Measurements from ENCODE around the gene ZDHHC23.
A peak's percentile ranks its signal among the peaks of the same experiment; 100 is the strongest.

ZDHHC23 gene, protein sequence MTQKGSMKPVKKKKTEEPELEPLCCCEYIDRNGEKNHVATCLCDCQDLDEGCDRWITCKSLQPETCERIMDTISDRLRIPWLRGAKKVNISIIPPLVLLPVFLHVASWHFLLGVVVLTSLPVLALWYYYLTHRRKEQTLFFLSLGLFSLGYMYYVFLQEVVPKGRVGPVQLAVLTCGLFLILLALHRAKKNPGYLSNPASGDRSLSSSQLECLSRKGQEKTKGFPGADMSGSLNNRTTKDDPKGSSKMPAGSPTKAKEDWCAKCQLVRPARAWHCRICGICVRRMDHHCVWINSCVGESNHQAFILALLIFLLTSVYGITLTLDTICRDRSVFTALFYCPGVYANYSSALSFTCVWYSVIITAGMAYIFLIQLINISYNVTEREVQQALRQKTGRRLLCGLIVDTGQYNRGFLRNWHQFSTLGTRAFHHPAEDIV

DNA sequence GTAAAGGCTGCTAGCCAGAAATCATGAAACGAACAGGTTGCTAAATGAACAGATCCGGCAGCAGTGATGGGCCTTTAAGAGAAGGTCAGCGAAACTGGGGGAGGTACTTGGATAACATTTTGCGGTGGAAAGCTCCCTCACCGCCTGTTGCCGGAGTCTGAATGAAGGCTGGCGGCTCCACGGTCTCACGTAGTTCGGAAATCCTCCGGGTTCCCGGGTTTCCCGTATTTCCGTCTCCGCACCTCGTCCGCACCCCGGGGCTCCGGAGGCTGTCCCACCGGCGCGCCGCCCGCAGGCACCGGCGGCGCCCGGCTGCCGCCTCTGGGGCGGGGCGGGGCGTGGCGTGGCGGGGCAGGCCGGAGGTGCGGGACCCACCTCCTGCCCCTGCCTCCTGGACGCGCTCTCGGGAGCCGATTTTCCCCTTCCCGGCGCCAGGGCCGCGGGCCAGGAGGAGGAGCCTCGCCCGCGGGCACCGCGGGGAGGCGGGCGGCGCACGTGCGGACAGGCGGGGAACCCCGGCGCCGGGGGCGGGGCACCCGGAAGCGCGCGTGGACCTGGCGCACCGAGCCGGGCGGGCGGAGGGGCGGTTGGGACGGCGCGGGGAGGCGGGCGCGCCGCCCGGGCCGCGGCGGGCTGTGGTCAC lies at the start of gene ZDHHC23:
TSS of gene ZDHHC23 (plus strand) at position 642 of the 643 bp plus-strand sequence. CDS start 790 bp downstream, outside the sequence.
- peak; percentile 37 to 43 for DNase-seq (ENCODE audit: low read depth in 2 of 2)

DNA sequence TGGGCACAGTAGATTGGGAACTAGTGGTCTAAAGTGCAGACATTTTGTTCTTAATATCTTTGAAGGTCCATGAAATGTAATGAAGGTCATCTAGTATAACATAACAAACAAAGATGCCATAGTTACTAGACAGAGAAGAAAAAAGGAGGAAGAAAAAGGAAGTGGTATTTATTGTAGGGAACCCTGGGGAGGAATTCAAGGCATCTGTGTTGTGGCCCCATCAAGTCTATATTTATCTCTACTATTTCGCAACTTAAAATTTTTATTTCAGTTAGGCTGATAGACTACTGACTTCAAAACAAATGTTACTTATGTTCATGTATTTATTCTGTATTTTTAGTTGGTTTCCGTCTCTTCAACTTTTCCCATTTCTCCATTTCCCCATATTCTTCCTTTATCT lies 48.9 kb upstream of the ZDHHC23 start:
- DNase-seq (ENCODE audit: low read depth in 2 of 2), result no peak

DNA sequence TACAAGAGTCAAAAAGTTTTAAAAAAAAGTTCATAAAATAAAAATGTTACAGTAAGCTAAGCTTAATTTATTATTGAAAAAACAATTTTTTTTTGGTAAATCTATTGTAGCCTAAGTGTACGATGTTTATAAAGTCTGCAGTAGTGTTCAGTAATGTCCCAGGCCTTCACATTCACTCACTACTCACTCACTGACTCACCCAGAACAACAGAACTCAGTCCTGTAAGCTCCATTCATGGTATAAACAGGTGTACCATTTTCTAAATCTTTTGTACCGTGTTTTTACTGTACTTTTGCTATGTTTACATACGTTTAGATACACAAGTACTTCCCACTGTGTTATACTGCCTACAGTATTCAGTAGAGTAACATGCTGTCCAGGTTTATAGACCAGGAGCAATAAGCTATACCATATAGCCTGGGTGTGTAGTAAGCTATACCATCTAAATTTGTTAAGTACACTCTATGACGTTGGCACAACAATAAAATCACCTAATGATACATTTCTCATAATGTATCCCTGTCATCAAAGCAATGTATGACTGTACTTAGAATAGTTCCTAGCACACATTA lies 41.2 kb upstream of the ZDHHC23 start:
- DNase-seq (ENCODE audit: low read depth in 2 of 2), result no peak

DNA sequence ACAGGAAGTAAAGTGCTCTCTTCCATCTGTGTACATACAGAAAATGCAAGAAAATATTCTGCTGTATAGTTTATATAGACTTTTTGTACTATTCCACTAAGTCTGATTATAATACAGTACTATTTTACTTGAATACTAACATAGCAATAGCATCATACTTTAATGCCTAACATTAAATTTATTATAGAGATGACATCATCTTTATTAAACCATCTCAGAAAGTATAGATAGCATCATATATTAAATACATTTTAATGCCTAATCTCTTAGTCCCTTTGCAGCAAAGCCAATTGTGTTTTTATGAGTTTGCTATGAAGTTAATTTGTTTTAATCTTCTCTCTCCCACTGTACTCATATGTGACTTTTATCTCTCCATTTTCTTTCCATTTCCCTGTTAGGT lies 39.7 kb upstream of the ZDHHC23 start:
- DNase-seq (ENCODE audit: low read depth in 2 of 2), result no peak

DNA sequence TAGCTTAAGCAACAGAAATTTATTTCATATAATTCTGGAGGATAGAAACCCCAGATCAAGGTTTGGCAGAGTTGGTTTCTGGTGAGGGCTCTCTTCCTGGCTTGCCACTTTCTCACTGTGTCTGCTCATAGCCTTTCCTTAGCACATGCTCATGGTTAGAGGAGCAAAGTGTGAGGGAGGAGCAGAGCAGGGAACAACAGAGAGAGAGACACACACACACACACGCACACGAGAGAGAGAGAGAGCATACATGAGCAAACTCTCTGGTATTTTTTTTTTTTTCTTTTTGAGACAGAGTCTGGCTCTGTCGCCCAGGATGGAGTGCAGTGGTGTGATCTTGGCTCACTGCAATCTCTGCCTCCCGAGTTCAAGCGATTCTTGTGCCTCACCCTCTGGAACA lies 36.8 kb upstream of the ZDHHC23 start:
- DNase-seq (ENCODE audit: low read depth in 2 of 2), result no peak

DNA sequence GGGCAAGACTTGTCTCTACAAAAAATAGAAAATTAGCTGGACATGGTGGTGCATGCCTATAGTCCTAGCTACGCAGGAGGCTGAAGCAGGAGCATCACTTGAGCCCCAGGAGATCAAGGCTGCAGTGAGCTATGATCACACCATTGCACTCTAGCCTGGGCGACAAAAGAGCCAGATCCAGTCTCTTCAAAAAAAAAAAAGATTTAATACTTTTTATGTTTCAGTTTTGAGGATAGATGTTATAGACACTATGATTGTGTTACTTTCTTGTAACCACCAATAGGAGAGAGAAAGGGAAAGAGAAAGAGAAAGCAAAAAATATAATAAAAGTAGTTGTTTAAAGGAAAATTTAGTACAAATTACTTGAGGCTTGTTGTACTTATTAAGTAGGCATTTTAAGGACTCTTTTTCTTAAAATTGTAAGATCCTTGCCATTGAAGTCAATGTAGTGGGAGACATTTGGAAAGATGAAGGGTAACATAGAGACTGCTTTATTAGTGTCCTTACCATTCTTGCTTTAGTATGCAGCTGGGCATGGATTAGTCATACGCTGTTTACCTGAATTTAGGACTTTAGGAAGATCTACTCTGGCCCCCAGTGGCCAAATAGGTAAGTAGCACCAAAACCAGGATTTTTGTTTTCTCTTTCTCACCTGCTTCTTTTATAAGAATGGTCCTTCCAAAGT lies 35.1 kb upstream of the ZDHHC23 start:
- no peak for DNase-seq (ENCODE audit: low read depth in 2 of 2)

DNA sequence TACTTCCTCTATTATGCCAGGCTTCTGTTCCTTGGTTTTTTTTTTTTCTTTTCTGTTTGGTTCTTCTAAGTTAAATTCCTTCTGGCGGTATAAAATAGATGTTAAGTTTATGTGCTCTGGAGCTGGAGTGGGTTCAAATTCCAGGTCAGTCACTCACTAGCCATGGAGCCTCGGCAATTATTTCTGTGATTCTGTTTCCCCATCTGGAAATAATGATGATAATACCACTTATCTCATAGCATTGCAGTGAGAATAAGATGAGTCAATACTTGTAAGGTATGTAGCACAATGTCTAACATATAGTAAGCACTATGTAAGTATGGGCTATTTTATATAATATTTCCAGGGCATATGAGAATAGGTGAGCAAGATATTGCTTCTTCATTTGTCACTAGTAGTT lies 33.2 kb upstream of the ZDHHC23 start:
- DNase-seq (ENCODE audit: low read depth in 2 of 2), result no peak

DNA sequence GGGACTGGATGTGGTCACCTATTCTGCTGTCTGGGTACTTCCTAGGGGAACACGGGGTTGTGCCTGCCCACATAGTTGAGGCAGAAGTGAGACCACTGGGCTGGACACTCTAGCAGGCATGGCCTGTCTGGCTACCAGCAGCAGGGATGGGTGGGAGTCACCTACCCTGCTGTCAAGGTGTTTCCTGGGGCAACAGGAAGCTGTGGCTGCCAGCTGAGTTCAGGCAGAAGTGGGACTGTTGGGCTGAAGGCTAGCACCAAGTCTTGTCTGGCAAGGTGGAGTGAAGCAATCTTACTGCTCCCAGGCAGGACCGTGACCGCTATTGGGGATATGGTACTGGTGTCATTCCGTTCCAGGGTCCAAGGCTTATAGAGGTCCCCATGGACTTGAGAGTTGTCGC lies 20.3 kb upstream of the ZDHHC23 start:
- no peak for DNase-seq (ENCODE audit: low read depth in 2 of 2)

DNA sequence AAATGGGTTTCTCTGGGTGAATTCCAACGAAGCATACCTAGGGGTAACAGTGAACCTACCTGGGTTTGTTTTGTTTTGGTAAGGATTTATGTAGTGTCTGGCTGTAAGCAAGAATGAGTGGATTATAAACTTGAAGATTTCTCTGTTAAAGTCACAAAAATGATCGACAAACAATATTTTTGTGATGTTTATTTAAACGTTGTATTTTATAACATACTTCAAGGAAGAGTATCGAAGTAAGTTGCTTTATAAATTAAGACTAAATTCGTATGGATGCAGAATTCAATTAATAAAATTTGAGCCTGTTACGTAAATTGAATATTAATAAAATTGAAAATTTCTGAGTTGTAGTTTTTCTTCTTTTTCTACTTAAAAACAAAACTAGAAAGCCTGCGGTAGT lies 982 bp upstream of the ZDHHC23 start:
- DNase-seq (ENCODE audit: low read depth in 2 of 2), result no peak

DNA sequence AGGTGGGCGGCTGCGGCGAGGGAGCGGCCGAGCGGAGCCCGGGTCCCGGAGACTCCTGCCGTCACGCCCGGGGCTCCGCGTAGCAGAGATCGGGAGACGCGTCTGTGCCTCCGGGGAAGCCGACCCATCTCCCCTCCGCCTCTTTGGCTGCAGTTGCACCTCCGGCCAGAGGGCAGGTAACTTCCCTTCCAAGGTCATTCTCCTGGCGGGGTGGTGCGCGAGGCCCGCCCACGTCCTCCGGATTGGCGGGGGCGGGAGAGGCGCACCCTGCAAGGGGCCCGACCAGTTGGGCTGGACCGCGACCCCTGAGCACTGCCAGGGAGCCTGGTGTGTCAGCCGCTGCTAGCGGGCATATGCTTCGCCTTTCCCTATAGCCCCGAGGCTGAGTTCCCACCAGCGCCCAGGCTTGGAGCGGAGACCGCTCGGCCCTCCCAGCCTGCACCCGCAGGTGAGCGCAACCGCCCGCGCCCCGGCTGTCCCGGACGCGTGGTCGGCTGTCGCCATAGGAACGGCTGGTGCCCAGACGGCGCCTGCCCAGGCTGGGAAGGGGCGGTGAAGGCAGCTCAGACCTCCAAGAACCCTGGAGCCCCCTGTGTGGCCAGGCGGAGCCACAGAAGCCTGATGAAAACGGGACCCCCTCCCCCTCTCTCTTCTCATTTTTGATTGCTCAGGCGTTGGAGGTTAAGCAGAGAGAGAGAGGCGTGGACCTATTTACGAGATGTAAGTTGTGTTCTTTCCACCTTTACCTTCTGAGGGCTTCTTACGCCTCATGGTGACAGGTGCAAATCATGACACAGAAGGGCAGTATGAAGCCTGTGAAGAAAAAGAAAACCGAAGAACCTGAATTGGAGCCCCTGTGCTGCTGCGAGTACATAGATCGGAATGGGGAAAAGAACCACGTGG lies 453 bp downstream of the ZDHHC23 start:
- no peak for DNase-seq (ENCODE audit: low read depth in 2 of 2)

DNA sequence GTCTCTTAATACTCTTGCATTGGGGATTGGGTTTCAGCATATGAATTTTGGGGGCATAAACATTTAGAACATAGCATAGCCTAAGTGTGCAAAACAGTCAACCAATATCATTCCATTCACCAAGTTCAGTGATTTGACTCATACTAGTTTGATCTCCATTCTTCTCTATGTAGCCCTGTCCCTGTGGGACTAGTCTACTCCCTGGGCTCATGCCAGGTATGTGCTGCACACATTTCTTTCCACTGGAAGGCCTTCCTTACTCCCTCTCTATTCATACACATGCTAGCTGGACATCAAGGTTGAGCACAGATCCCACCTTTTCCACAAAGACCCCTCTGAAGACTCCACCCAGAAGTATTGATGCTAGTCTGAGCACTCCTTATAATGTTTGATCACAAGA lies 5.1 kb downstream of the ZDHHC23 start:
- no peak for DNase-seq (ENCODE audit: low read depth in 2 of 2)

DNA sequence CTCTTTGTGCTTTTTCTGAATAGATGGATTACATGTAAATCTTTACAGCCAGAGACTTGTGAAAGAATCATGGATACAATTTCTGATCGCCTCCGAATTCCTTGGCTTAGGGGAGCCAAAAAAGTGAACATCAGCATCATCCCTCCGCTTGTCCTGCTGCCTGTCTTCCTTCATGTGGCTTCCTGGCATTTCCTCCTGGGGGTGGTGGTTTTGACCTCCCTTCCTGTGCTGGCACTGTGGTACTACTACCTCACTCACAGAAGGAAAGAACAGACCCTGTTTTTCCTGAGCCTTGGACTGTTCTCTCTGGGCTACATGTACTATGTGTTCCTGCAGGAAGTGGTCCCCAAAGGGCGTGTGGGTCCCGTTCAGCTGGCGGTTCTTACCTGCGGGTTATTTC lies 5.9 kb downstream of the ZDHHC23 start:
- DNase-seq (ENCODE audit: low read depth in 2 of 2), result no peak

DNA sequence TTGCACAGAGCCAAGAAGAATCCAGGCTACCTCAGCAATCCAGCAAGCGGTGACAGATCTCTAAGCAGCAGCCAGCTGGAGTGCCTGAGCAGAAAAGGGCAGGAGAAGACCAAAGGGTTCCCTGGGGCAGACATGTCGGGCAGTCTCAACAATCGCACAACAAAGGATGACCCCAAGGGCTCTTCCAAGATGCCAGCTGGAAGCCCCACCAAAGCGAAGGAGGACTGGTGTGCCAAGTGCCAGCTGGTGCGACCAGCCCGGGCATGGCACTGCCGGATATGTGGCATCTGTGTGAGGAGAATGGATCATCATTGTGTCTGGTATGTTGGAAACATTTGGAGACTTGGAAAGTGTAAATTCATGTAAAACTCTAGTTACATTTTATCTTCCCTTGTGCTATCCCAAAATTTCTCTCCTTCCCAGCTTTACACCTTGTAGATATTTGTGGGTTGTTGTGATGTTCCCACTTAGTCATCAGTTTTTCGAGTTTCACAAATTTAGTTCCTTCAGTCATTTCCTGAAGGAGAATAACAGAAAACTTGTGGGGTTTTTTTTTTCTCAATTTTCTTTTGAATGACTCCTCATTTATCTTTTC lies 6.4 kb downstream of the ZDHHC23 start:
- no peak for DNase-seq (ENCODE audit: low read depth in 2 of 2)

DNA sequence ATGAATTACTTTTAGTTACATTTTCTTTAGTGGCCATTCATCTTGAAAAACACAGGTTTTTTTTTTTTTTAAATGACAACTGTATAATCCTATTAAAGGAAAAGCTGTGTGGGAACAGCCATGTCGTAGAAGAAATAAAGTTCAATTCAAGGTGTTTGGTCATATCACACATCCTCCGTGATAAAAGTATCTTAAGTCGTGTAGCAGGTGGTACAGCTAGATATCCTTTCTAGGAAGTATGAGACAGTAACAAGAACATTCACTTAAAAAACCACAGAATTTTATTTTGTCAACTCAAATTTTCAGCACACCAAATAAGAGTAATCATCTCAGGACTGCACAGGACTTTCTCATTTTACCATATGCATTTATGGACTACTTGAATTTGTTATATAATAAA lies 16.1 kb downstream of the ZDHHC23 start:
- DNase-seq (ENCODE audit: low read depth in 2 of 2), result no peak

DNA sequence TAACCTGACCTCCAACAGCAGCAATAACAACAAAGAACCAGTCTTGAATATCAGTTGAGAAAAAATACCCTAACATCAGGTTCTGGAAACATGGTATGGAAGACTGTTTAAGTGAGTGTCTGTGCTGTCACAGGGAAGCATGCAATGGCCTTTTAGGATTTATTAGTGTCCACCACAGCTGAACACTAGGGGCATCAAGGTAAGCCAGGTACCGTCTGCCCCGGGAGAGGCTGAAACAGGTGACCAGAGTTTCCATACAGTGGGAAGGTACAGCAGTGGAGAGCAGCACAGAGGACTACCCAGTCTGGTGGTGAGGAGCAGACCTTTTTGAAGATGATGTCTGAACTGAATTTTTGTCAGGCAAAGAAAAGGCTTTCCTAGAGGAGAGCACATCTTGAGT lies 18.4 kb downstream of the ZDHHC23 start:
- DNase-seq (ENCODE audit: low read depth in 2 of 2), result no peak

DNA sequence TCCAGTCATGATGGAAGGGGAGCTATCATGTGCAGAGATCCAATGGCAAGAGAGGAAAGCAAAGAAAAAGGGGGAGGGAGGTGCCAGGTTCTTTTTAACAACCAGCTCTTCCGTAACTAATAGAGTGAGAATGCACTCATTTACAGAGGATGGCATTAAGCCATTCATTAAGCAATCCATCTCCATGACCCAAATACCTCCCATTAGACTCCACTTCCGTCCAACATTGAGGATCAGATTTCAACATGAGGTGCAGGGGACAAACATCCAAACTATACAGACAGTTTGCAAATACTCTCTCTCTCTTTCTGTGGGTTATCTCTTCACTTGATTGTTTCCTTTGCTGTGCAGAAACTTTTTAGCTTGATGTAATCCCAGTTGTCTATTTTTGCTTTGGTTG lies 21.2 kb downstream of the ZDHHC23 start:
- no peak for DNase-seq (ENCODE audit: low read depth in 2 of 2)

DNA sequence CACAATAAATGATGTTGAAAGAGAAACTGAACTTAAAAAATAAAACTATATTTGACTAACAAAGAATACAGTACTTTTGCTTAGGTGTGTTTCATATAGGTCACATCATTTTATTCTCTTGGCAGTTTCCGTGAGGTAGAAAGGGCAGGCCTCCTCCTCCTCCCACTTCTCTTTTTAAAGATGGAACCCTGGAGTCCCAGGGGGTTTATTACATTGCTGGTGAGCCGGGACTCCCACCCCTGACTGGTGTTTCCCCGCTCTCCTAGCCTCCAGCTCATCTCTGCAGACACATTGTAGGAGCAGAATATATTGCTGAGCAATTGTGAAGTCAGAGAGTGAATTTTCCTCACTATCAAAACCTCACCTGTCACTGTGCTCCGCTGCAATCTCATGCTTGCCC lies 30.0 kb downstream of the ZDHHC23 start:
- no peak for DNase-seq (ENCODE audit: low read depth in 2 of 2)

DNA sequence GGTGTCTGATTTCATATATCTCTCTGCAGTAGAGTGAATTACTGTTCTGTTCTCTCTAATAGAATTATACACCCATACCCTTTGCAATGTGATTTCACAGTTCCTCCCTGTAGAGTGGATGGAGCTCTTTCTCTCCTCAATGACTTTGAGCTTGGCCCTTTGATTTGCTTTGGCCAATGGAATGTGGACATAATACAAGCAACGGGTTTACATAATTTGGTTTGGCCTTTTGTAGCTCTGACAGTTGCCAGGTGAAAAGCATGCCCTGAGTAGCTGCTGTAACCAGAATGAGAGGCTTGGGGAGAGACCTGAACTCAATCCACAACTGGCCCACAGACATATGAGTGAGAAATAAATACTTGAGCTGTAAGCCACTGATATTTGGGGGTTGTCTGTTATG lies 32.1 kb downstream of the ZDHHC23 start:
- no peak for DNase-seq (ENCODE audit: low read depth in 2 of 2)

DNA sequence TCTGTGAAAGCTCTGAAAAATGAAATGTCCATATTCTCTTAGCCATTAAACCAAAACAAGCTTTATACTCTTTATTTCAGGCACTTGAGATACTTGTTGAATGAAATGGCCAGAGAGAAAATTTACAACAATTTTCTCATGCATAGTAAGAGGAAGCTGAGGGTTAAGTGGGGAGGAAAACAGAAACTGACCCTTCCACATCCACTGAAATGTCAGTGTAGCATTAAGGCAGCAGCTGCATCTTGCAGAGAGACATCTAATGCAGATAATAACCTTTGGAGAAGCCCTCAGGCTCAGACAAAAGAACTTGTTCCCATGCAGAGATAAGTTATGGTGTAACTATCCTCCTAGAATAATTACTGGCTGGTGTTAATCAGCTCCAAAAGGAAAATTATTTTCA lies 34.0 kb downstream of the ZDHHC23 start:
- DNase-seq (ENCODE audit: low read depth in 2 of 2), result no peak

DNA sequence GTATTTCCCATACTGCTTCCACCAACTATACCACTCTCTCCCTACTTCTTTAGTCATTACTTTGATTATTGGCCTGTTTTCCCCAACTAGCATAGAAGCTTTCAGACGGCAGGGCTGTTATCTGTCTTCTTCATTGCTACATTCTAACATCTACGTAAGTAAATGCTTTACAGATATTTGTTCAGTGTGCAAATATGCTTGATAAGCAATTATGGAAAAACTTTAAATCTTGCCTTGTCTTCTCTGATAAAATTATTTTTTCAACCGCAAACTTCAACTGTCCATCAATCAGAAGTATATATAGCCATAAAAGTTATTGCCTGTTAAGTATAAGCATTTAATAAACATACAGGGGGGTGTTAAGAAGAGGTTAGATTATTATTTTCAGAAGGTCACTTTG lies 35.7 kb downstream of the ZDHHC23 start:
- DNase-seq (ENCODE audit: low read depth in 2 of 2), result no peak

DNA sequence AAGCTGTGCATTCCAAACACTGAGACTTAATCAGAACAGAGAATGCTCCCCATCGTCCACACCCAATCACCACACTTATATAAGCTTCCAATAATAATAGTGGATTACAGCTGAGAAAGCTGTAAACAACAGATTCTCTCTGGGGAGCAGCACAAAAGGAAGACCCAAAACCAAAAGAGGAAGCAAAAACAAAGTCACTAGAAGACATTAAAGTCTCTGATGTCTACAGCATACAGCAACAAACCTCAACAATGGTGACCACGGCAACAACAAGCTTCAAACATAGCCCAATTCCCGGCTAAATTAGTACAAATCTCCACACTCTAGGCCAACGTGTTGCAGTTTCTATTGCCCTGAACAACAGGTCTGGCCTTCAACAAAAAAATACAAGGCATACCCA lies 37.7 kb downstream of the ZDHHC23 start:
- DNase-seq (ENCODE audit: low read depth in 2 of 2), result no peak

All from stimulated activated CD8-positive, alpha-beta memory T cell treated with anti-CD3 and anti-CD28 coated beads, Interleukin-2, amount 100 ng/mL, for 1 hour (primary cell).